ENCODE measurements around the gene DNMBP. TPM values are rescaled to one million over a fixed set of nuclear protein-coding genes. Genes with fewer than 3 reads are reported as not detected.

The DNMBP gene
- total and polyA plus RNA-seq, 2 of the 8 experiments (the other 6 are each of a cell fraction or from before 2014, with no cell fraction given) = 19.1 to 26.4 TPM

DNA sequence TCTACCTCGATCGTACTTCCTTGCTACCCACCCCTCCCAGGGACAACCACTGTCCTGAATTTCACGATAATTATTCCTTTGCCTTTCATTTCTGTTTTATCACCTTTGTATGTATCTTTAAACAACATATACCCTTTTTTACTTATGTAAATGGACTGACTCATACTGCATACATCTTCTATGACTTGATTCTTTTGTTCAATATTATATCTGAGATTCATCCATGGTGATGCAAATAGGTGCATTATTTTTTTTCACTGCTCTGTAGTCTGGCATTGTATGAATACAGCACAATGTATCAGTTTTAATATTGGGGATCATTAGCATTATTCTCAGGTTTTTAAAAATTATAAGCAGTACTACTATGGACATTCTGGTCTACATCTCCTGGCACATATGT, 157.9 kb downstream of the DNMBP start:
- Histone ChIP-seq H3K23ac (ENCODE audit: insufficient read length) (no peak overlapping the region), H3K27ac (ENCODE audit: low read depth, low read length) (no peak overlapping the region), H4K5ac (ENCODE audit: insufficient read length, low read depth, low read length) (no peak overlapping the region), H3K14ac (ENCODE audit: insufficient read length) (no peak overlapping the region), H4K20me1 (replicated peaks in 1 of 2; ENCODE audit: control insufficient read depth in 1 of 2, insufficient read depth in 2 of 2, low read length in 2 of 2) (no peaks in the 10 kb centered on the region), H3K79me1 (ENCODE audit: low read depth, low read length) (no peaks in the 10 kb centered on the region), H3K36me3 (ENCODE audit: control insufficient read depth in 2 of 4, insufficient read depth in 4 of 4, low read length in 3 of 4) (no peaks in the 10 kb centered on the region), H2BK5ac (ENCODE audit: low read depth, low read length) (no peak overlapping the region), H2BK15ac (ENCODE audit: low read length) (no peak overlapping the region), H3K9me3 (ENCODE audit: insufficient read depth in 2 of 2, low read depth in 1 of 2, low read length in 1 of 2) (no peaks in the 10 kb centered on the region), H2AK5ac (ENCODE audit: low read depth, low read length) (no peak overlapping the region), H3K79me2 (ENCODE audit: control insufficient read depth in 1 of 2, insufficient read depth in 2 of 2, low read length in 2 of 2) (no peaks in the 10 kb centered on the region), H4K91ac (replicated peaks; ENCODE audit: insufficient read length, low read length) (no peak overlapping the region), H3K4me1 (replicated peaks in 1 of 4; ENCODE audit: control insufficient read depth in 3 of 4, insufficient read depth in 4 of 4, low read length in 3 of 4) (peaks cover 8 to 25% (median 20%) of the 10 kb centered on the region in 4 experiments; a peak in 6 of 7 replicates), H2AFZ (ENCODE audit: low read length) (no peak overlapping the region), H2BK12ac (ENCODE audit: low read depth, low read length) (no peak overlapping the region), H3K4me3 (ENCODE audit: extremely low read depth in 1 of 4, insufficient read depth in 2 of 4, low read depth in 3 of 4, low read length in 4 of 4) (no peak overlapping the region), H3K4ac (replicated peaks; ENCODE audit: insufficient read length, low read depth, low read length) (no peak overlapping the region), H3K9ac (replicated peaks in 1 of 4; ENCODE audit: extremely low read depth in 1 of 4, low read depth in 3 of 4, low read length in 3 of 4) (no peak overlapping the region), H3K23me2 (ENCODE audit: low read depth, low read length) (no peaks in the 10 kb centered on the region), H3K18ac (ENCODE audit: extremely low read depth, low read length) (no peak overlapping the region), H2BK120ac (replicated peaks; ENCODE audit: low read depth, low read length) (no peak overlapping the region), H3K56ac (replicated peaks; ENCODE audit: insufficient read length, low read depth, low read length) (no peak overlapping the region), H2BK20ac (ENCODE audit: low read length) (no peak overlapping the region), H3K4me2 (ENCODE audit: insufficient read depth in 1 of 2, low read depth in 2 of 2, low read length in 2 of 2) (no peak overlapping the region), H3K27me3 (replicated peaks in 1 of 4; ENCODE audit: control insufficient read depth in 3 of 4, extremely low read depth in 1 of 4, insufficient read depth in 3 of 4, low read length in 3 of 4) (no peaks in the 10 kb centered on the region), H4K8ac (ENCODE audit: extremely low read depth, insufficient read depth, low read length) (no peak overlapping the region)
- POLR2A ChIA-PET (ENCODE audit: partially characterized antibody) = no interaction called here
- FAIRE-seq (no peak), DNase-seq (ENCODE audit: low read depth in 1 of 2, low spot score in 2 of 2) (no peak)
- WGBS, 2 experiments (ENCODE audit: extremely low coverage in 1 of 2, insufficient coverage in 1 of 2, insufficient read length in 1 of 2, insufficient replicate concordance in 2 of 2, low coverage in 1 of 2, low lambda C conversion rate in 2 of 2, missing lambda C conversion rate in 1 of 2) = 91% methylated on average over 3 of the region's 3 CpGs; no CpG with 5 or more reads in 1 of the 2 experiments
- CTCF ChIA-PET (ENCODE audit: partially characterized antibody) = interaction anchor here (1.0 to 3.5 kb wide), 7 partner anchors 8 to 581 kb away, joined by 3 to 17 read pairs (median 4); partner anchors contain the start of gene DNMBP
- TF ChIP-seq SAP30 (IDR thresholded peaks at IDR 0.05; ENCODE audit: insufficient read depth, insufficient replicate concordance, low read length) = no peak
- no peak for TF ChIP-seq CREB1 (IDR thresholded peaks at IDR 0.05)
- no peak for TF ChIP-seq RFX5 (IDR thresholded peaks at IDR 0.05; ENCODE audit: borderline replicate concordance, low read depth, low read length)
- TF ChIP-seq, protein P1, sequence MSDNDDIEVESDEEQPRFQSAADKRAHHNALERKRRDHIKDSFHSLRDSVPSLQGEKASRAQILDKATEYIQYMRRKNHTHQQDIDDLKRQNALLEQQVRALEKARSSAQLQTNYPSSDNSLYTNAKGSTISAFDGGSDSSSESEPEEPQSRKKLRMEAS (IDR thresholded peaks at IDR 0.05) = no peak
- no peak for TF ChIP-seq KDM5A (IDR thresholded peaks at IDR 0.05; ENCODE audit: low read length)
- TF ChIP-seq HDAC6 (IDR thresholded peaks at IDR 0.05; ENCODE audit: low read depth, low read length) = no peak

Measured in H1 (cell line).